HG02970 (cell line): ENCODE results near the gene SLC25A11.

Source experiments
- ATAC-seq: cut with Tn5 transposase; IDR thresholded peaks from one replicate; pipeline ENCODE4 v1.9.1; 2021; ENCODE audit warnings: mild to moderate bottlenecking, moderate library complexity, moderate number of reproducible peaks; ENCODE audit not compliant: unreplicated experiment, low FRiP score

The SLC25A11 gene

GRCh38 chr17:4939796-4940554 lies at the start of gene SLC25A11, which contains the start of gene RNF167:
Gene SLC25A11 (minus strand): TSS chr17:4940046. CDS start chr17:4939910, 136 bp downstream.
Gene RNF167 (plus strand): TSS chr17:4940268. CDS start chr17:4940910, 642 bp downstream.
- ATAC-seq: peak; percentile 81

- no peak for ATAC-seq
These were observed 48.1 kb upstream of the SLC25A11 start for GRCh38 chr17:4987767-4988567.

GRCh38 chr17:4986951-4987766 lies 47.3 kb upstream of the SLC25A11 start, which contains the start of gene CAMTA2:
Gene CAMTA2 (minus strand): TSS chr17:4987675. CDS start chr17:4986222, 1,453 bp downstream.
- ATAC-seq: peak; percentile 63

- no peak for ATAC-seq
These were observed 46.6 kb upstream of the SLC25A11 start for GRCh38 chr17:4986403-4986802.

GRCh38 chr17:4982305-4982704 lies 42.5 kb upstream of the SLC25A11 start:
- ATAC-seq: no peak

GRCh38 chr17:4980644-4981216 lies 40.9 kb upstream of the SLC25A11 start:
- ATAC-seq: no peak

GRCh38 chr17:4978726-4979125 lies 38.9 kb upstream of the SLC25A11 start:
- ATAC-seq: no peak

- no peak for ATAC-seq
These were observed 34.3 kb upstream of the SLC25A11 start for GRCh38 chr17:4974115-4974670.

- no peak for ATAC-seq
These were observed 33.6 kb upstream of the SLC25A11 start for GRCh38 chr17:4973256-4974114.

GRCh38 chr17:4972752-4973151 lies 32.9 kb upstream of the SLC25A11 start:
- ATAC-seq: no peak

- no peak for ATAC-seq
These were observed 32.5 kb upstream of the SLC25A11 start for GRCh38 chr17:4972322-4972721.

- ATAC-seq: no peak
These were observed 32.0 kb upstream of the SLC25A11 start for GRCh38 chr17:4971826-4972225.

- ATAC-seq: no peak
These were observed 30.4 kb upstream of the SLC25A11 start for GRCh38 chr17:4970273-4970672.

- no peak for ATAC-seq
These were observed 29.8 kb upstream of the SLC25A11 start for GRCh38 chr17:4969551-4970173.

- no peak for ATAC-seq
These were observed 29.3 kb upstream of the SLC25A11 start for GRCh38 chr17:4969047-4969550.

GRCh38 chr17:4968486-4969046 lies 28.7 kb upstream of the SLC25A11 start:
- no peak for ATAC-seq

- ATAC-seq: peak; percentile 58
These were observed 28.0 kb upstream of the SLC25A11 start, which contains the start of gene SPAG7 for GRCh38 chr17:4967539-4968485. Gene SPAG7 (minus strand): TSS chr17:4967817. CDS start chr17:4967804, 13 bp downstream.
